NCI-H187 treated with DMSO at 0.1 percent for 48 hours (cell line): ENCODE data around the gene BABAM2.

Experiments
- DNase-seq: peaks from one replicate; lab custom pipeline; 2025; lab: John Stamatoyannopoulos, UW

BABAM2 gene

DNA sequence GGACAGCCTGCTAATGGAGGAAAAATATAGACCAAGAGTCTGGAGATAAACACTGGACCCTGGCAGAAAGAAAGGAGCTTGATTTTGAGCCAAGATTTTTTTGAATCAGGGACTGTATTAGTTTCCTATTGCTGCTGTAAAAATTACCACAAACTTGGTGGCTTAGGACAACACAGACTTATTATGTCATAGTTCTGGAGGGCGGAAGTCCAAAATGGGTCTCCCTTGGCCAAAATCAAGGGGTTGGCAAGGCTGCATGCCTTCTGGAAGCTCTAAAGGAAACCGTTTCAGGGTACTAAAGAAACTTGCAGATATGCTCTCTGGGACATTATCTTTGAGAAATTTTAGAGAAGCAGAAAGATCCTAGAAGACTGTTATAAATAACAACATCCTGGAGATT, 140.1 kb downstream of the BABAM2 start:
- no peak for DNase-seq

DNA sequence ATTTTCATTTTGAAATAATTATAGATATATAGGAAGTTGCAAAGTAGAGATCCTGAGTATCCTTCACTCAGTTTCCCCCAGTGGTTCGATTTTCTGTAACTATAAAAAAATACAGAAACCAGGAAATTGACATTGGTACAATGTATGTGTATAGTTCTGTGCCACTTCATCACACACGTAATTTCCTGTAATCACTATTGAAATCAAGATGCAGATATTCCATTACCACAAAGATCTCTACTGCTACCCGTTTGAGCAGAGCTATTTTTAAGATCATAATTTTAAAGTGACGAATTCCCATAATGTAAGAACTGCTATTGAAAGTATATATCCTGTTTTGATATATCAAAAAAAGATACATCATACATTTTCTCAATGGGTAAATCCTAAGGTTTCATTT, 142.3 kb downstream of the BABAM2 start:
- DNase-seq: no peak

GRCh38 chr2:28034696-28035095, 144.2 kb downstream of the BABAM2 start:
- no peak for DNase-seq

DNA sequence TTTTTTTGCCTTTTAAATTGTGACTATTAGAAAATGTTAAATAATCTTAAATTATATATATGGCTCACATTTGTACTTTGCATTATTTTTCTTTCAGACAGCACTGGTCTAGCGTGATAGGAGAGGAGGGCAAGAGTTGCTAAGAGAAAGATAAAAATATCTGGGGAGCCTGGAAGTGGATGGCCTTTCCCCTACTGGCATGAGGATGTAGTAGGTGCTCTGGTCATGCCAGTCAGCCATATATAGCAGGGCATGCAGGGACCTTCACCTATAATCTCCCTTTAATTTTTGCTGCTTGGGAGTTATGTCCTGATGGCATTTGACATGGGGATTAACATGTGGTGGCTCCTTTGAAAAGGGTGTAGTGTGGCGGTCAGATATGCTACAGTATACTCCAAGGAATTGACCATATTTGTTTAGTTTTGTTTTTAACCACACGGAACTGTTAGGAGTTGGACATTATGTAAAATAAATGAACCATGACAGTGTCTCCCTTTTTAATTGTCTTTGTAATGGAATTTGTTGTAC, 144.7 kb downstream of the BABAM2 start:
- DNase-seq: no peak

- no peak for DNase-seq
Observed at GRCh38 chr2:28035816-28036215, 145.3 kb downstream of the BABAM2 start.

GRCh38 chr2:28036307-28036706, 145.8 kb downstream of the BABAM2 start:
- DNase-seq: no peak

DNA sequence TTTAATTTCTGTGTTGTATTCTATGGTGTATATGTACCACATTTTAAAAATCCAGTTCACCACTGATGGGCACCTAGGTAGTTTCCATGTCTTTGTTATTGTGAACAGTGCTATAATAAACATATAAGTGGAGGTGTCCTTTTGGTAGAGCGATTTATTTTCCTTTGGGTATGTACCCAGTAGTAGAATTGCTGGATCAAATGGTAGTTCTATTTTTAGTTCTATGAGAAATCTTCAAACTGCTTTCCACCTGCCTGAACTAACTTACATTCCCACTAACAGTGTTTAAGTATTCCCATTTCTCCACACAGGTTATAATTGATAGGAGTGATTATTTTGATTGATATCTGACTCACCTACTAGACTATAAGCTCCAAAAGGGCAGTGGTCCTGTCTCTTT, 148.2 kb downstream of the BABAM2 start:
- no peak for DNase-seq

GRCh38 chr2:28045676-28046351, 155.3 kb downstream of the BABAM2 start:
- no peak for DNase-seq

DNA sequence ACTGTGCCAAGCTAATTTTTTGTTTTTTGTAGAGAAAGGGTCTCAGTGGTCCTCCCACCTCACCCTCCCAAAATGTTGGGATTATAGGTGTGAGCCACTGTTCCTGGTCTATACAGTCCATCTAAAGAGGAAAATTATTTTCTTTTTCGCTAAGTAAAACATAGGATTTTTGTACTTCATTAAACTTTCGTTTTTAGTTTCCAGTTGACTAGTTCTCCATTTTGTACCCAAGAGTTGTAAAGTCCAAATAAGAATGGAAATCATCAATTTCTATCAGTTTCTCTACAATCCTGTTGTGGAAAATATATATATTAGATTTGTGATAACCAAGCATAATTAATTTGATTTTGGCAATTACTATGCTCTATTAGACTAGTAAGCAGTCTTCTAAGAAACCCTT, 156.4 kb downstream of the BABAM2 start:
- no peak for DNase-seq

DNA sequence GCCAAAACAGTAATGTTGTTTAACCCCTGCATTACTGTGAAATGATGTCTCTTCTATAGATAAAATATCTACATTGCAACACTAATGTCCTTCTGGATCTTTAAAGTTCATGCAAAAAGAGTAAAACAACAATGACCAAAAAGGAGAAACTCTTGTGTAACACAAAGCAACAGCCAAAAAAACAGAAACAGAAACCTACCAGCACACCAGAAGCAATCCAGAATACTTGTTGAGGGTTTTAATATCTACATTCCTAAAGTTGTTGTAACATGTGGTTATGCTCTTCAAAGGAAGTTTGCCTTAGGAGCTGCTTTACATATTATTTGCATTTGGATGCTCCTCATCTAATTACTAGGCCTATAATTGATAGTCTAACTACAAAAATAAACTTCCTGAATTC, 157.2 kb downstream of the BABAM2 start:
- DNase-seq: no peak

DNA sequence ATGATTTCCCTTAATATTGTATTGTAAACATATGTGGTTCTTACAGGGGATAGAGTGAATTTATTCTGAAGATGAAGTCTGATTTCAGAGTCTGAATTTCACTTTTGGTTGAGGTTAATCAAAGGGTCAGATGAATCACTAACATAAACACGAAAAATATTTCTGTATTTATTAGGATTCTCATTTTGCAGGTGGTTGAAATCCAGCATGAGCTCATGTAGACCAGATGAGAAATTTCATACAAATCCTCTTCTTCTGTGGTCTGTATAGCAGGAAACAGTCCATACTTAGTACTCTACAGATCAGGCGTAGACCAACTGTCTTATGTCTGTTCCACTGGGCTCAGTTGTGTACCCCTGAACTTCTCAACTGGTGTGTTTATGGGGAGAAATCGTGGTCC, 157.8 kb downstream of the BABAM2 start:
- DNase-seq: no peak

- DNase-seq: no peak
Observed at GRCh38 chr2:28049416-28049815, 158.9 kb downstream of the BABAM2 start.

DNA sequence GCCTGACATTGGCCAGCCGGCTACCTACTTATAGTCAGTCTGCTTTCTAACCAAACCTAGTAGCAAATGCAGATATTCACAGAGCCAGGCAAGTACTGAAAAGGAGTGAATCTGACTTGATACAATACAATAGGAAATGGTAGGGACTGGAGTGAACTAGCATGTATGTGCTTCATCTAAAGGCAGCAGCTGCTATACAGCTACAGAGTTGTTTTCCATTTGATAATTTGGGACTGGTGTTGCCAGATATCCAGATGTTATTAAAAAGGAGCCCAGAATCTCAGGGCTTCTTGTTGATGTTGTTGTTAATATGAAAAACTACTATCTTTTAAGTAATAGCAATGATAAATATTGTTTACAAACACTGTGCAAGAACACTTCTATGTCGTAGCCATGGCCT, 159.4 kb downstream of the BABAM2 start:
- DNase-seq: no peak

DNA sequence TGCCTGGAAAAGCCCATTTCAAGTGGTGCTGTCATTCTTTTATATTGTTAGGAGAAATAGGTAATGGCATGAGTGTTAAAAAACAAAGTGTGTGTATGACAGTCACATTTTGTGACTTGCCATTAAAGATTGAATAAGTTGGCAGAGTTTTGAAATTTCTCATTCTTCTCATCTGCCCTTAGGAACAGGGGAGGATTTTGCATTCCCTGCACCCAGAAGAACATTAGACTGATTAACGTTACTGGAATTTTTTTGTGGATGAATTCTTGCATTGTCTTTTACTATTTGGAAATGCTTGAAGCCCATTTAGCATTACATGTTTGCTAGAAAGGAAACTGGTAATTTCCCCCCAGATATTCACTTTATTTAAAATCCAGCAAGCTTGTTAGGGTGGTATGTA, 162.2 kb downstream of the BABAM2 start:
- no peak for DNase-seq

DNA sequence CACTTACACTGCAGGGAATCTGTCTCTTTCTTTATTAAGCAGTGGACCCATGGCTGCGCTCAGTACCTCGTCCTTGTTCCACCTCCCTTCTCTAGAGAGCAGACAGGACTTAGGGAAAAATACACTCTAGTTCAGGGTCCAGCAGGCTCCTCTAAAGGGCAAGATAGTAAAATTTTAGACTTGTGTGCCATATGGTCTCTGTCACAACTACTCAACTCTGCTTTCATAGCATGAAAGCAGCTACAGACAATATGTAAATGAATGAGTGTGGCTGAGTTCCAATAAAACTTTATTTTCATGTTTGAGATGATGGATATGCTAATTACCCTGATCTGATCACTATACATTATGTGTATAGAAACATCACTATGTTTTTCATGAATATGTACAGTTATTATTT, 163.1 kb downstream of the BABAM2 start:
- no peak for DNase-seq

DNA sequence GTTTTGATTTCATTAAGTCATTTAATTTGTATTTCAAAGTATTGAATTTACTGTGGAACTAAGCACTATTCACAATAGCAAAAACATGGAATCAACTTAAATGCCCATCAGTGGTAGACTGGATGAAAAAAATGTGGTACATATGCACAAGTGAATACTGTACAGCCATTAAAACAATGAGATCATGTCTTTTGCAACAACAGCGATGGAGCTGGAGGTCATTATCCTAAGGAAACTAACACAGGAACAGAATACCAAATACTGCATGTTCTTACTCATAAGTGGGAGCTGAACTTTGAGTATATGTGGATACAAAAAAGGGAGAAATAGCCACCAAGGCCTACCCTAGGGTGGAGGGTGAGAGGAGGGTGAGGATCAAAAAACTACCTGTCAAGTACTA, 164.4 kb downstream of the BABAM2 start:
- DNase-seq: no peak

DNA sequence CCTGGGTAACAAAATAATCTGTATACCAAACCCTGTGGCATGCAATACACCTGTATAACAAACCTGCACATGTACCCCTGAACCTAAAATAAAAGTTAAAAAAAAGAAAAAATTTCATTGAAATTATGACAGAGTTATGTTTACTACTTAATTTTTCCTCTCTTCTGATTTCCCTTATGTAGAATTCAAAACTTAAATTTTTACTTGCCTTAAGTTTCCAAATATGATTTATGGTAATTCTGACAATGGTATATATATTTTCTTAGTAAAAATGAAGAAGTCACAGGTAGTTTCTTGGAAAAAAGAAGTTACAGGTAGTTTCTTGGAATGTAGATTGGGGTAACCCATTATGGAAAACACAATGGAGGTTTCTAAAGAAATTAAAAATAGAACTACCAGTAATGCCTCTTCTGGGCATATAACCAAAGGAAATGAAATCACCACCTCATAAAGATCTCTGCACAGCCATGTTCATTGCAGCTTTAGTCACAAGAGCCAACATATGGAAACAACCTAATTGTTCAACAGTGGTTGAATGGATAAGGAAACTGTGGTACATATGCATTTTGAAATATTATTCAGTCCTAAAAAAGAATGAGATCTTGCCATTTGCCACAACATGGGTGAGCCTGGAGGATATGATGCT, 164.9 kb downstream of the BABAM2 start:
- no peak for DNase-seq

DNA sequence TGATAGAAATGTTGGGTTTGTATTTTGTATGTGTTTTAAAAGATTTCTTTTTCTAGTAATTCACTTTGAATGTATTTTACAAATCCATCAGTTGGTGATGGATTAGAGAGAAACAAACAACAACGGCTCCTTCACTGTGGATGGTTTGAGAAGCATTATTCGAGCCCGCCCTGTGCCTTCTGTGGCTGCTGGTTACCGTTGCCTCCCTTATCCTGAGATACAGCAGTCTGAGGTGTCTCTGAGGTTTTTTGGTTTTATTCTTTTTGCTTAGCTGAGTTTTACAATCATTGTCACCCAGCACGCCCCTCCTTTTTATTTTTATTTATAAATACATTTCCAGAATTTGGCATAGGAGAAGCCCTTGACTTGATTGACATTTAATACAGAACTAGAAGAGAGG, 168.3 kb downstream of the BABAM2 start:
- no peak for DNase-seq

GRCh38 chr2:28062867-28063266, 172.3 kb downstream of the BABAM2 start:
- no peak for DNase-seq

- DNase-seq: no peak
Observed at GRCh38 chr2:28063492-28063962, 173.0 kb downstream of the BABAM2 start.

- no peak for DNase-seq
Observed at GRCh38 chr2:28067602-28068001, 177.1 kb downstream of the BABAM2 start.

- no peak for DNase-seq
Observed at GRCh38 chr2:28068088-28068487, 177.6 kb downstream of the BABAM2 start.

DNA sequence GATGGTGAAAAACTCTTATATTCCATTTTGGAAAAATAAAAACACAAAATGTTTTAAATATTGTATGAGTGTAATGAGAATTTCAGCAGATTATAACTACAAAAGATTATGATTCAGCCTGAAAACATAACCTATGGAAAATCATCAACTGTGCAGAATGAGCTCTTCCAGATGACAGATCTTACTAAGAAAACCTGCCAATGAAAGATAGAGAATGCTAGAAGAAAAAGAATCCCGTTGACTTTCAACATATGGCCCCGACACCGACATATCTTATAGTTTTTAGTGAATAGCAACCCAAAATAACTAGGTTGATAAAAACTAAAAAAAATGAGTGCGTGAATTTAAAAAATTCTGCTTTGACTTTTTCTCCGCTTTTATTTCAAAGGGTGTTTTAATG, 178.0 kb downstream of the BABAM2 start:
- no peak for DNase-seq

DNA sequence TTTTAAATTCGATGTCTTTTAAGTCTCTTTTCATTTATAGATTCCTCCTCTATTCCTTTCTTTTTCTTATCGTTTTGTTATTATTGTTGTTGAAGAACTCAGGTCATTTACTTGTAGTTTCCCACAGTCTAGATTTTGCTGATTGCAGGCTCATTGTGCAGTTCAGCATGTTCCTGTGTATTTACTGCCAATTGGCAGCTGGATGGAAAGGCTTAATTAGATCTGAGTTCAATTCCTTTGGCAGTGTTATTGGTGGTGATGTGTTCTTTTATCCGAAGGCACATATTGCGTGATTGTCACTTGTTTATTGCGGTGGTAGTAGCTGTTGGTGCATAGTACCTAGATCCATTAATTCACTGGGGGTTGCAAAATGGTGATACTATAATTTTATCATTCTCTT, 180.7 kb downstream of the BABAM2 start:
- no peak for DNase-seq
